Stimulated activated CD4-positive, alpha-beta T cell treated with anti-CD3 and anti-CD28 coated beads, Interleukin-4, amount 100 ng/mL, for 4 hours (primary cell): Measurements from ENCODE around the gene EFHC2.
"Not testable (repeated sequence)": the region's sequence is repeated elsewhere in the genome, so short reads cannot be mapped to it uniquely, and the experiment has no call there.

Experiments
- DNase-seq, 2 experiments: peaks; one replicate each; pipeline ENCODE4 v3.0.0-alpha.2; 2020

The EFHC2 gene

DNA sequence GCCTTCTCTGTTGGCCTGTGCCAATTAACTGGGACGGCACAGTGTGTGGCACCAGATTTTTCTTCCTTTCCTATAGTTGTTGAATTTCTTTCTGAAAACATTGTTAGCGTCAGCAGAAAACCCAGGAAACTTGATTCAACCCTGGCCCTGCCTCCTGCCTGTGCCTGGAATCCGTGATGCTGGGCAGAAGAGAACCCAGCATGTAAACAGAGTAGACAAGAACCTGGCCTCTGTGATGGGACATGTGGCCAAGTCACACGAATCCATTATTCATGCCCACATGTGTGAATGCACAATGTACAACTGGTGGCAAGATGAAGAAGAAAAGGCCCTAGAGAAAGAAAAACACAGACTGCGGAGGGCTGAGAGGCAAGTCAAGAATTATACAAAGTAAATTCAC, 111.4 kb downstream of the EFHC2 start:
- no peak for DNase-seq

DNA sequence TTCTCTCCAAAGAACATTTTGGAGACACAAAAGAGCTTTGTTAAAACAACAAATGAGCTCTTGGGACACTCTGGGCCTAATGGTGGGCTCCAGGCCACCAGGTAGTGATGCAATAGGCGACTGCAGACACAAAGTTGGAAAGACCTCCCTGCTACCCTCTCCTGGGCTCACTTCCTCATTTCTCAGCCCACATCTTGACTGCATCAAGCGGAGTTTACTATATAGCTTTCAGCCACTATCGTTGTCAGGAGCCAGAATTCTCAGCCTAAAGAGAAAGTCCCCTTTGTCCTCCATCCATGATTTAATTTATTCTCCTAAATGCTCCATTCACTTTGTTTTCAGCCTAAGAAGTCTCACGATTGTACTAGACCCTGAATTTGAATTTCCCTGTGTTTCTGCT, 114.9 kb downstream of the EFHC2 start:
- DNase-seq, result no peak

DNA sequence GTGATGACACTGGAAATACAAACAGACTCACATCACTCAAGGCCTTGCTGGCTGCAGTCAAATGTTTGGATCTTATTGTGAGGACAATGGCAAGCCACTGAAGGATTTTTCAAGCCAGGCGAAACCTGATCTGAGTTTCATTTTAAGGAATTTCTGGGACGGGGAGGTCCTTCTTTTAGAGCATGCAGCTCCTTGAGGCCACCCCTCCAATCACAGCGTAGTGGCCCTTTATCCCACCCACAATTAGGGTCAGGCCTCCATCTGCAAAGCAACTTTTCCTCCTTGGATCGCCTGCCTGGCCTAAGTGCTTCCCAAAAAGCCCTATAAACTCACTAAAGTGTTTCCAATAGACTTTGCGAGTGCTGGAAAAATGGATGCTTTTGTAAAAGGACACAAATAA, 115.5 kb downstream of the EFHC2 start:
- no peak for DNase-seq

- DNase-seq, result no peak
These were observed 117.8 kb downstream of the EFHC2 start for GRCh38 chrX:44225667-44226066.

DNA sequence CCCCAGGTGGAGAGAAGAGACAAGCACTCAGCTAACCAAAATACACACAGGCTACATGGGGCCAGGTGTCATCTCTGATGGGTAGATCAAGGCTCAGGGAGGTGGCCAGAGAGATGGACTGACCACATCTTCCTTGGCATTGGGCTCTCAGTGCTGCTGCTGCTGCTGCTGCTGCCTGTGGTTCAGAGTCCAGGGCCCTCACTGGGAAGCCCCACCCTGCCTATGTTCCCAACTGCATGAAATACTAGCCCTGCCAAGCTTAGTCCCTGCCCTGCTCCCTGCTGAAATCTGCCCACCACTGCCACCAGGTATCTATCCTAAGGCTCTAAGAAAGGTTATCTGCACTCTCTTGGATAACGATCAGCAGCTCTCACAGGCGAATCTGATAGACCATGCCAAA, 118.7 kb downstream of the EFHC2 start:
- no peak for DNase-seq

GRCh38 chrX:44223150-44223549, 120.3 kb downstream of the EFHC2 start:
- DNase-seq, result no peak

- DNase-seq, result no peak
These were observed 125.0 kb downstream of the EFHC2 start for GRCh38 chrX:44218465-44218864.

DNA sequence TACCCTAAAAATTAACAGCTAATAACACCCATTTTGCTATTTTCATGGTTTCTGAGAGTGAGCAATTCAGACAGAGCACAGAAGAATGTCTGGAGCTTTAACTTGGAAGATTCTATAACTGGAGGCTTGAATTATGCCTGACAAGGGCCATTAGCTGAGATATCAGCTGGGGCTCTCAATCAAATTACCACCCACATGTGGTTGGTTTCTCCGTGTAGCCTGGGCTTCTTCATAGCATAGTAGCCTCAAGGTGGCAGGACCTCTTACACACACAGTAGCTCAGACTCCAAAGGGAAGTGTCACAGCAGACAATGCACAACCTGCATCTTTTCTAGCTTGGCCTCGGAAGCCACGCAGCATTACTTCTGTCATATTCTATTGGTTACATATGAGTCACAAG, 127.3 kb downstream of the EFHC2 start:
- no peak for DNase-seq

GRCh38 chrX:44203791-44204190, 139.7 kb downstream of the EFHC2 start:
- DNase-seq, result no peak

GRCh38 chrX:44202596-44202995, 140.9 kb downstream of the EFHC2 start:
- DNase-seq, result no peak

DNA sequence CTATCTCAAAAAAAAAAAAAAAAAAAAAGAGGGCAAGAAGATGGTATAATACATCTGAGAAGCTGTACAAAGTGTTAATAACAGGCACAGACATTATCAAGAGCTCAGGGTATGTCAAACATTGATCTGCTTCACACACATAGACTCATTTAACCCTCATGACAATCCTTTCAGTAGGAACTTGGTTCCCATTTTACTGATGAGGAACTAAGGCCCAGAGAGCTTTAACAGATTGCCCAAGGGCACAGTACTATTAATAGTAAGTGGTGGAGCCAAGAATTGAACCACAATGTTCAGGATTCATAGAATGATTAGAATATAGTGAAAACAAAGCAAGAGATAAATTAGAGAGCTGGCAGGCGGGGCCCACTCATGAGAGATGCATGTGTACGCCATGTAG, 154.4 kb downstream of the EFHC2 start:
- no peak for DNase-seq

- not testable (repeated sequence) for DNase-seq
These were observed 155.6 kb downstream of the EFHC2 start for GRCh38 chrX:44187915-44188314.

GRCh38 chrX:44183329-44183728, 160.1 kb downstream of the EFHC2 start:
- DNase-seq, result no peak

- DNase-seq, result no peak
These were observed 165.0 kb downstream of the EFHC2 start for GRCh38 chrX:44178274-44179053.

GRCh38 chrX:44175455-44175854, 168.0 kb downstream of the EFHC2 start:
- no peak for DNase-seq

- DNase-seq, result no peak
These were observed 169.4 kb downstream of the EFHC2 start for GRCh38 chrX:44174061-44174460.

DNA sequence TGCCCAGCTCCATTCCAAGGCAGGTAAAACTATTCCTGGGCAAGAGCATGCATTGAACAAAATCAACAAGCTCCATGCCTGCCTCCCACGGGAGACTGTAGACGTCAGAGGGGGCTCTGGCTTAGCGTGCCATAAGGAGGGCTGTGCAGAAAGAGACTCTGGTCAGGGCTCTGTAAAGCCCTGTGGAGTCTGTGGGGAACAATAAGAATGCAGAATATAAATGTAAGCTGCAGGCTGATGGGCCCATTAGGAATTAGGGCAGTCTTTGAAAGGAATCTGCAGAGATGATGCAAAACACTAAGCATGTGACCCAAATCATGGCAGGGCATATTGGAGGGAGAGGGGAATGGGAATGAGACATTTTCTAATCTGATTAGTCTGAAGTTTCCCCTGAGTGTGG, 170.3 kb downstream of the EFHC2 start:
- no peak for DNase-seq

GRCh38 chrX:44167116-44167515, 176.4 kb downstream of the EFHC2 start:
- DNase-seq, result no peak

- no peak for DNase-seq
These were observed 180.5 kb downstream of the EFHC2 start for GRCh38 chrX:44162964-44163475.

DNA sequence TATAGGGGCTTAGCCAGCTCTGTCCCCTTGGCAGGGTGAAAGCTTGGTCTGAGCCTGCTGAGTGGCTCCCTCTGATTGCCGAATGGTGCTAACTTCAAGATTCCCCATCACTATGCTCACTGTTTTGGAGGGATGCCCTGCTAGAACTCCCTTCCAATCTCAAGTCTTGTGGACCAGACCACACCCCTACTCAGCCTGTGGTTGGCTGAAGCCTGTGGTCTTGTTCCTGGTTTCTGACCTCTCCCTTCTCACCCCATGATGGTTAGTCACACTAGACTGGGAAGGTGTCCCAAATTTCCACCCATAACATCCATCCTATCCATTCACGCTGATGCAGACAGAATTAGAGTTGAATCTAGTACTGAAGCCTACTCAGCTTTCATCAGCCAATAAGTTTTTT, 185.6 kb downstream of the EFHC2 start:
- no peak for DNase-seq

DNA sequence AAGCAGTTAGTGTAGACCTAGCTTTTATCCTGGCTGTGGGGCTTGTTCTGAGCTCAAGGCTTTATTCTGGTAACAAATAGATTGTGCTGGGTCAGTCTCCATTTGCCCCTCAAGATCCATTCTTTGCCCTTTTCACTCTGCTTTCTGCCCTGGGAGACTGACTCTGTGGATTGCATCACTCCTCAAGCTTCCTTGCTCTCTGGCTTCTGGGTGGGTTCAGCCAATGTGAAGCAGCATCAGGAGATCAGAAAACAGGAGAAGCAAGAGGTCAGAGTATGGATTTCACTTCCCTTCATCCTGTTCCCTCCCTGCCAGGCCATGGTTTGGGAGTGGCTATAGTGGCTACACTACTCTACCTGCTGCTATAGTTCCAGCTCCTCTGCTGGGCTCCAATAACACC, 186.2 kb downstream of the EFHC2 start:
- DNase-seq, result no peak

GRCh38 chrX:44156726-44157125, 186.7 kb downstream of the EFHC2 start:
- no peak for DNase-seq

DNA sequence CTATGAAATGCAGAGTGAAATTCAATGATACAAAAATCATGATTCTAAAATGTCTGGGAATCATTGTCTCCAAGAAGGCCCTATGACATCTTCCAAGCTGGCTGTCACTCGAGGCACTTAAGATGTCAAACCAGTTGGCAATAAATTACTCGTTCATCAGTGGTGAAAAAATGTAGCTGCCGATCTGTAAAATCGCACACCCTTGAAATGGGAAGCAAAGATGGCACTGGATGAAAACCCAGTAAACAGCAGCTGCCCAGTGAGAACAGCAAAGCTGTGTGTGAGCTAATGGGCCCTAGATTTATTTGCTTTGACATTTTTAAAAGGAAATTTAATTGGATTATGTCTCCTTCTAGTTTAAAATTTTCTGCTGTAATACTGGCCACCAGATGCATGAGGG, 188.3 kb downstream of the EFHC2 start:
- no peak for DNase-seq

GRCh38 chrX:44152852-44153251, 190.6 kb downstream of the EFHC2 start:
- no peak for DNase-seq

- DNase-seq, result no peak
These were observed 196.3 kb downstream of the EFHC2 start for GRCh38 chrX:44147130-44147529.
